GM18861 (cell line): ENCODE measurements around the gene WRAP73.
"Not testable (repeated sequence)": the region's sequence is repeated elsewhere in the genome, so short reads cannot be mapped to it uniquely, and the experiment has no call there.

Experiments used
- ATAC-seq: cut with Tn5 transposase; IDR thresholded peaks from one replicate; pipeline ENCODE4 v1.9.1; 2021; ENCODE audit not compliant: unreplicated experiment

WRAP73 gene

GRCh38 chr1:3631320-3632260 lies 18.3 kb downstream of the WRAP73 start:
- ATAC-seq, result no peak

GRCh38 chr1:3630914-3631313 lies 19.0 kb downstream of the WRAP73 start:
- no peak for ATAC-seq

GRCh38 chr1:3630161-3630611 lies 19.7 kb downstream of the WRAP73 start:
- no peak for ATAC-seq

GRCh38 chr1:3629561-3630160 lies 20.2 kb downstream of the WRAP73 start:
- no peak for ATAC-seq

- no peak for ATAC-seq
Observed at GRCh38 chr1:3628445-3628844, 21.5 kb downstream of the WRAP73 start.

GRCh38 chr1:3627515-3628253 lies 22.2 kb downstream of the WRAP73 start:
- ATAC-seq, result no peak

- ATAC-seq, result no peak
Observed at GRCh38 chr1:3626025-3626424, 23.9 kb downstream of the WRAP73 start.

GRCh38 chr1:3625151-3625907 lies 24.6 kb downstream of the WRAP73 start:
- ATAC-seq, result no peak

- peak; percentile 92 for ATAC-seq
Observed at GRCh38 chr1:3624200-3625136, 25.4 kb downstream of the WRAP73 start, which contains the start of gene TPRG1L. Gene TPRG1L, plus strand, starts transcription at chr1:3625015. Its CDS starts 58 bp downstream, at chr1:3625073.

GRCh38 chr1:3623441-3624199 lies 26.3 kb downstream of the WRAP73 start:
- ATAC-seq, result no peak

- ATAC-seq, result not testable (repeated sequence)
Observed at GRCh38 chr1:3622102-3622501, 27.8 kb downstream of the WRAP73 start.

- ATAC-seq, result not testable (repeated sequence)
Observed at GRCh38 chr1:3621151-3621671, 28.7 kb downstream of the WRAP73 start.

GRCh38 chr1:3620708-3621107 lies 29.2 kb downstream of the WRAP73 start:
- no peak for ATAC-seq

- peak; percentile 44 for ATAC-seq
Observed at GRCh38 chr1:3618881-3619671, 30.8 kb downstream of the WRAP73 start.

GRCh38 chr1:3618531-3618880 lies 31.4 kb downstream of the WRAP73 start:
- ATAC-seq, result no peak

GRCh38 chr1:3617806-3618345 lies 32.0 kb downstream of the WRAP73 start:
- no peak for ATAC-seq

- ATAC-seq, result no peak
Observed at GRCh38 chr1:3616861-3617260, 33.0 kb downstream of the WRAP73 start.
